Epithelial cell of esophagus (primary cell): ENCODE results near the gene HEXD.

Experiments used
- DNase-seq: peaks from one replicate; pipeline ENCODE4 v3.0.0; 2010; ENCODE audit warnings: low read depth
- H3K4me3 ChIP-seq: 2 replicates; pipeline ENCODE4 v1.5.1; 2011; ENCODE audit warnings: mild to moderate bottlenecking, low read length, control low read depth
- TF ChIP-seq, protein P1 (sequence below): IDR thresholded peaks from 2 replicates; pipeline ENCODE4 v1.5.1; 2011; ENCODE audit warnings: low read depth, mild to moderate bottlenecking, low read length, control low read depth, inconsistent platforms; ENCODE audit not compliant: insufficient read depth; ENCODE audit errors: missing control alignments

The HEXD gene

DNA sequence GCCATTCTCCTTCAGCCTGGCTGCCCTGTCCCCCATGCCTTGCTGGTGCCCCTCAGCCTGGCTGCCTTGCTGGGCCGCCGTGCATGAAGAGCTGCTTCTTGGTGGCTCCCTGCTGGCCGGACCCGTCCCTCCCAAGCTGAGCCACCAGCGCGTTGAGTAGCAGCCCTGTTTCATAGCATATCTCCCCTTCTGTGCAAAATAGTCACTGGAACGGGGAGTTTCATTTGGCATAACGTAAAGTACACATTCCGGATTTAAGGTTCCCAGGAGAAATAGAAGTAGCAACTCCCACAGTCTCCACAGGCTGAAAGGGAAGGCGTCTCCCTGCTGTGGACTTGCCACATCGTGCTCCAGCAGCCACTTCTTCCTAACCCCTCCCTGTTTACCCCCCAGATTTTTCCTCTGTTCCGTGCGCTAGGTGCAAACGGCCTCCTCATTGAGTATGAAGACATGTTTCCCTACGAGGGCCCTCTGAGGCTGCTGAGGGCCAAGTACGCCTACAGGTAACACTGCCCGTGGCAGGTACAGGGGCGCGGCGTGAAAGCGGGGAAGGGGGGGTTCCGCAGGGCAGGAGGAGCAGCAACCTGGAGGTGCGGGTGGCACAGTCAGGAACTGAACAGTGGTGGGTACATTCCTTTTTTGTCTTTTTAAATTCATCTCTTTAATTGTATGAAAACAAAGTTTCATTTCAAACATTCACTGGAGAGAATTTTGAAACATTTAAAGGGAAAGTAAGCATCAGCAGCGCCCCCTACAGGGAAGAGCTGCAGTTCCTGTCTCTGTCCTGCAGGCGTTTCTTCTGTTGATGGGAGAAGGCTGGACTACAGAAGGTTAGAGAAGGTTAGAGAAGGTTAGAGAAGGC lies 6.1 kb downstream of the HEXD start:
- peak; percentile 54 for DNase-seq
- TF ChIP-seq, protein P1, sequence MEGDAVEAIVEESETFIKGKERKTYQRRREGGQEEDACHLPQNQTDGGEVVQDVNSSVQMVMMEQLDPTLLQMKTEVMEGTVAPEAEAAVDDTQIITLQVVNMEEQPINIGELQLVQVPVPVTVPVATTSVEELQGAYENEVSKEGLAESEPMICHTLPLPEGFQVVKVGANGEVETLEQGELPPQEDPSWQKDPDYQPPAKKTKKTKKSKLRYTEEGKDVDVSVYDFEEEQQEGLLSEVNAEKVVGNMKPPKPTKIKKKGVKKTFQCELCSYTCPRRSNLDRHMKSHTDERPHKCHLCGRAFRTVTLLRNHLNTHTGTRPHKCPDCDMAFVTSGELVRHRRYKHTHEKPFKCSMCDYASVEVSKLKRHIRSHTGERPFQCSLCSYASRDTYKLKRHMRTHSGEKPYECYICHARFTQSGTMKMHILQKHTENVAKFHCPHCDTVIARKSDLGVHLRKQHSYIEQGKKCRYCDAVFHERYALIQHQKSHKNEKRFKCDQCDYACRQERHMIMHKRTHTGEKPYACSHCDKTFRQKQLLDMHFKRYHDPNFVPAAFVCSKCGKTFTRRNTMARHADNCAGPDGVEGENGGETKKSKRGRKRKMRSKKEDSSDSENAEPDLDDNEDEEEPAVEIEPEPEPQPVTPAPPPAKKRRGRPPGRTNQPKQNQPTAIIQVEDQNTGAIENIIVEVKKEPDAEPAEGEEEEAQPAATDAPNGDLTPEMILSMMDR, result peak; percentile 64
- H3K4me3 ChIP-seq, result peak overlapping the region; percentile 11

DNA sequence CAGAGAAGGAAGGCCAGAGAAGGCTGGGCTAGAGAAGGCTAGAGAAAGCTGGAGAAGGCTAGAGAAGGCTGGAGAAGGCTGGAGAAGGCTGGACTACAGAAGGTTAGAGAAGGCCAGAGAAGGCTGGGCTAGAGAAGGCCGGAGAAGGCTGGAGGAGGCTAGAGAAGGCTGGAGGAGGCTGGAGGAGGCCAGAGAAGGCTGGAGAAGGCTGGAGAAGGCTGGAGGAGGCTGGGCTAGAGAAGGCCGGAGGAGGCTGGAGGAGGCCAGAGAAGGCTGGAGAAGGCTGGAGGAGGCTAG lies 6.7 kb downstream of the HEXD start:
- no peak overlapping the region for H3K4me3 ChIP-seq
- no peak for DNase-seq
- TF ChIP-seq, protein P1, result no peak

DNA sequence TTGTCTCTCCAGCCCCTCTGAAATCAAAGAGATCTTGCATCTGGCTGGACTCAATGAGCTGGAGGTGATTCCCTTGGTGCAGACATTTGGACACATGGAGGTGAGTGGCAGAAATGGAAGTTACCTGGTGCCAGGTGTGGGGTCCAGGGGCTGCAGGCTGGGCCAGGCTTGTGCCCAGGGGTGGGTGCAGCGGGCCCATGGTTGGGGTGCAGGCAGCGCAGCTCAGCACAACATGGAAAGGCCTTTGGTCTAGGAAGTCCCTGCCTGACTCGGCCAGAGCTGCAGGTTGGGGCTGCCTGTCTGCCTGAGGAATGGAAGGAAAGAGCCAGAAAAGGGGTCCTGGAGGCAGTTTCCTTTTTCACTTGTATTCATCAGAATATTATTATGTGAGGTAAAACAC lies 10.4 kb downstream of the HEXD start:
- TF ChIP-seq, protein P1, result no peak
- DNase-seq, result no peak
- no peak overlapping the region for H3K4me3 ChIP-seq

DNA sequence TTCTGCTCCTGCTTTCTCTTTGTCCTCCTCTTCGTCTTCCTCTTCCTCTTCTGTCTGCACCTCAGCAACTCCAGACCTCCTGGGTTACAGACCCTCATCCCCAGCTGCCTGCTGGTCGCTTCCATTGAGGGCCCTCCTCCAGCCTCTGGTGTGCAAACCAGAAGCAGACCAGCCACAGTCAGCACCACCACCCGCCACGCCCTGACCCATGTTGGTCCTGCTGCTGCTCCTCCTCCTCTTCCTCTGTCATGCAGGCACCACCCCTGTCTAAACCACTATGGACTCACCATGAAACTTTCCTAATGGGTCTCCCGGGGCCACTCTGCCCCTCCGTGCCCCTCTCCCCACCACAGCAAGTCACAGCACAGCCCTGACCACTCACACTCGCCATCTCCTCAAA lies 11.7 kb downstream of the HEXD start:
- H3K4me3 ChIP-seq, result no peak overlapping the region
- no peak for DNase-seq
- TF ChIP-seq, protein P1, result no peak

DNA sequence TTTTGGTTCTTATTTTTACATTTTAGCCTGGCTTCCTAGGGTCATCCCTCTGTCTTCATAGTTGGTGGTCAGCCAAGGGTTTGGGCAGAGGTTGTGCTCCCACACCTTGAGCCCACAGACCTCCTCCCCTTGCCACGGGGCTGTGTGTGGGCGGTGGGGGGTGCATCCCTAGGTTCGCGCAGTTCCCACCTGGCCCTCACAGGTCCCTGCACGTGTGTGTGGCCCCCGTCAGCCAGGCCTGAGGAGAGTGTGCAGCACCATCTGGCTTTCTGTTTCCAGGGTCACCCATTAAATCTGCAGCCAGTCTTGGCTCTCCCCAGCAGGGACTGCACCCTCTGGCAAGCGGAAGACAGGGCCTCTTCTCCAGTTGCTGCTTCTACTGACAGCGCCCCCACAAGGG lies 13.9 kb downstream of the HEXD start:
- TF ChIP-seq, protein P1, result no peak
- DNase-seq, result no peak
- H3K4me3 ChIP-seq, result no peak overlapping the region

DNA sequence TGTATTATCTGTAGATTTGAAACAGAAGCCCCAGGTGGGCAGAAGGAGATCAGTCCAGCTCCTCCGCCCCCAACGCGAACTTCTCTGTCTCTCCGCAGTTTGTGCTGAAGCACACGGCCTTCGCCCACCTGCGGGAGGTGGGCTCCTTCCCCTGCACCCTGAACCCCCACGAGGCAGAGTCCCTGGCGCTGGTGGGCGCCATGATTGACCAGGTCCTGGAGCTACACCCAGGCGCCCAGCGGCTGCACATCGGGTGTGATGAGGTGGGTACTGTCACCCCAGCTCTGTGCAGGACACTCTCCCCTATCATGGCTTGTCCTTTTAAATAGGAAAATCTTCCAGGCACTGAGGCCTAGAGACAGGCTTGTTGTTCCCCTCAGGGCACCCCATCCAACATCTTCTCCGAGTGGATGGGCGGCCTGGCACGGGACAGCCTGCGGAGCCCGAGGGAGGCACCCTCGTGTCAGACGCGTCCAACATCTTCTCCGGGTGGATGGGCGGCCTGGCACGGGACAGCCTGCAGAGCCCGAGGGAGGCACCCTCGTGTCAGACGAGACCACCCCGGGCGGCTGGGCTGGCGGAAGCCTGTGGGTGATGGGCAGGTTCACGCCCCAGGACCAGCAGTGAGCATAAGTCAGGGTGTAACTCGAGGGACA lies 15.5 kb downstream of the HEXD start:
- TF ChIP-seq, protein P1, result no peak
- H3K4me3 ChIP-seq, result no peak overlapping the region
- DNase-seq, result no peak

DNA sequence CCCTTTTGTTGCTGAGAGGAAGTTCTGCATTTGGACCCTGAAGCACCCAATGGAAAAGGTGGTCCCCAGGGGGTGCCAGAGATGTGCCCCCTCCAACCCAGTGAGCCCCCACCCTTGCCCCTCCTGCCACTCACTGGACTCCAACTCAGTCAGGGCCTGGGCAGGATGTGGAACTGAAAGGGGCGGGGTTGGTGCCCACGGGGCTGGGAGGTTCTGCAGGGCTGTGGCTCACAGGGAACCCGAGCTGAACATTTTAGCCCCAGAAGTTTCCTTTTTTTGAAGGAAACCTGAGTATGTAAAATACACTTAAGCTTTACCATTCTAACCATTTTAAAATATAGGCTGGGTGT lies 16.0 kb downstream of the HEXD start:
- H3K4me3 ChIP-seq, result no peak overlapping the region
- TF ChIP-seq, protein P1, result no peak
- no peak for DNase-seq
